Hepatocyte (in vitro differentiated cells): ENCODE data around the gene PSMG4. TPM values are rescaled to one million over a fixed set of nuclear protein-coding genes. Genes with fewer than 3 reads are reported as not detected.

Experiments used
- DNase-seq: peaks from one replicate; pipeline ENCODE4 v3.0.0-alpha.2; 2016; ENCODE audit warnings: low spot score
- H2AFZ ChIP-seq: fragments of 200-600 bp; sonication (generic); 2 replicates; pipeline ENCODE4 v1.6.0; 2016; ENCODE audit warnings: antibody characterized with exemption, mild to moderate bottlenecking
- H3K27ac ChIP-seq: fragments of 200-600 bp; sonication (generic); 2 replicates; pipeline ENCODE4 v1.5.1; 2016; ENCODE audit warnings: mild to moderate bottlenecking
- H3K27me3 ChIP-seq: fragments of 200-600 bp; sonication (generic); 2 replicates; pipeline ENCODE4 v1.6.1; 2016
- H3K36me3 ChIP-seq: fragments of 200-600 bp; sonication (generic); replicated peaks from 2 replicates; pipeline ENCODE4 v1.5.1; 2016; ENCODE audit warnings: low read depth; ENCODE audit not compliant: insufficient read depth
- H3K4me1 ChIP-seq: fragments of 200-600 bp; sonication (generic); 2 replicates; pipeline ENCODE4 v1.5.1; 2016; ENCODE audit warnings: mild to moderate bottlenecking, moderate library complexity; ENCODE audit not compliant: insufficient read depth
- H3K4me2 ChIP-seq: fragments of 200-600 bp; sonication (generic); 2 replicates; pipeline ENCODE4 v1.6.0; 2016
- H3K4me3 ChIP-seq: fragments of 200-600 bp; sonication (generic); 2 replicates; pipeline ENCODE4 v1.5.1; 2016; ENCODE audit warnings: mild to moderate bottlenecking
- H3K79me2 ChIP-seq: fragments of 200-600 bp; sonication (generic); 2 replicates; pipeline ENCODE4 v1.6.0; 2017; ENCODE audit warnings: mild to moderate bottlenecking
- H3K9me2 ChIP-seq: fragments of 200-600 bp; sonication (generic); replicated peaks from 2 replicates; pipeline ENCODE4 v1.6.0; 2017; ENCODE audit warnings: mild to moderate bottlenecking; ENCODE audit not compliant: insufficient read depth
- H3K9me3 ChIP-seq: fragments of 200-600 bp; sonication (generic); 2 replicates; pipeline ENCODE4 v1.5.1; 2016; ENCODE audit warnings: low read depth, mild to moderate bottlenecking
- H4K20me1 ChIP-seq: fragments of 200-600 bp; sonication (generic); 2 replicates; pipeline ENCODE4 v1.6.0; 2016; ENCODE audit warnings: mild to moderate bottlenecking; ENCODE audit not compliant: insufficient read depth, poor library complexity, severe bottlenecking
- CTCF ChIP-seq: fragments of 200-600 bp; sonication (generic); IDR thresholded peaks from 2 replicates; pipeline ENCODE4 v1.5.1; 2016; ENCODE audit warnings: antibody characterized with exemption, mild to moderate bottlenecking; ENCODE audit not compliant: poor library complexity
- EZH2 ChIP-seq: fragments of 200-600 bp; sonication (generic); IDR thresholded peaks from 2 replicates; pipeline ENCODE4 v1.6.1; 2016; ENCODE audit warnings: antibody characterized with exemption, mild to moderate bottlenecking, borderline replicate concordance
- EZH2phosphoT487 ChIP-seq: fragments of 200-600 bp; sonication (generic); IDR thresholded peaks from one replicate; pipeline ENCODE4 v1.6.1; 2018; ENCODE audit warnings: antibody characterized with exemption, mild to moderate bottlenecking, low read depth, moderate library complexity; ENCODE audit not compliant: unreplicated experiment, severe bottlenecking
- WGBS: methylation state at CpG from one replicate; pipeline ENCODE4 v1.1.6; 2016; ENCODE audit warnings: low lambda C conversion rate; ENCODE audit errors: missing lambda C conversion rate; 5-methylcytosine and 5-hydroxymethylcytosine counted together
- polyA plus RNA-seq: library from polyadenylated mRNA; unstranded; fragments of >200 nt; fragmentation: Nextera tagmentation; extraction: Ambion mirVana; gene quantifications from 2 replicates; pipeline ENCODE4 v1.2.1, GENCODE V29; 2016
- total RNA-seq: library from RNA; depleted of rRNA; stranded (reverse); fragments of >200 nt; gene quantifications from 2 replicates; pipeline ENCODE4 v1.2.3, GENCODE V29; 2014

The PSMG4 gene
- total and polyA plus RNA-seq, 2 experiments from 2014 or later = 15.5 to 26.4 TPM

DNA sequence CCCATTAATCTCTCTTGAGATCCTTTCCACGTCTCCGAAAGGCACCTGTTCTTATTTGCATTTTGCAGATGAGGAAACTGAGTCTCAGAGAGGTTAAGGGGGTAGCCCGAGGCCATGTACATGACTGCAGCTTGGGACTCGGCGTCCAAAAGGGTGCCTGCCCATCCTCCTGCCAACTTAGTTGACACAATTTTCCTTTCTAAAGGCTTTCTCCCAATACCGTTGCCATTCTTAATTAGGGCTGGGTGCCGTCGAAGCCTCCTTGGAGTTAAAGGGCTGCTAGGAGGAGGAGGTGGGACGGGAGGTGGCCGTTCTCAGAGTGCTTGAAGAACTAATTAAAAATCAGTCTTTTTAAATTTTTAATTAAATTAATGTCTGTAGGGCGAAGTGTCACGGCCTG is 546 bp upstream of the PSMG4 start:
- 78% methylated on average over 12 of the region's 12 CpGs for WGBS
- H3K9me2 ChIP-seq = no peaks in the 10 kb centered on the region
- H3K79me2 ChIP-seq = peaks cover 38% of the 10 kb centered on the region
- H3K27ac ChIP-seq = no peak overlapping the region
- TF ChIP-seq CTCF = no peak
- TF ChIP-seq EZH2phosphoT487 = no peak
- no peak for TF ChIP-seq EZH2
- peak overlapping the region; percentile 61 for H2AFZ ChIP-seq
- H3K4me3 ChIP-seq = no peak overlapping the region
- peak overlapping the region; percentile 81 for H3K4me2 ChIP-seq
- no peaks in the 10 kb centered on the region for H3K27me3 ChIP-seq
- H4K20me1 ChIP-seq = no peaks in the 10 kb centered on the region
- no peaks in the 10 kb centered on the region for H3K9me3 ChIP-seq
- H3K36me3 ChIP-seq = no peaks in the 10 kb centered on the region
- H3K4me1 ChIP-seq = peaks cover 10% of the 10 kb centered on the region
- DNase-seq = no peak

DNA sequence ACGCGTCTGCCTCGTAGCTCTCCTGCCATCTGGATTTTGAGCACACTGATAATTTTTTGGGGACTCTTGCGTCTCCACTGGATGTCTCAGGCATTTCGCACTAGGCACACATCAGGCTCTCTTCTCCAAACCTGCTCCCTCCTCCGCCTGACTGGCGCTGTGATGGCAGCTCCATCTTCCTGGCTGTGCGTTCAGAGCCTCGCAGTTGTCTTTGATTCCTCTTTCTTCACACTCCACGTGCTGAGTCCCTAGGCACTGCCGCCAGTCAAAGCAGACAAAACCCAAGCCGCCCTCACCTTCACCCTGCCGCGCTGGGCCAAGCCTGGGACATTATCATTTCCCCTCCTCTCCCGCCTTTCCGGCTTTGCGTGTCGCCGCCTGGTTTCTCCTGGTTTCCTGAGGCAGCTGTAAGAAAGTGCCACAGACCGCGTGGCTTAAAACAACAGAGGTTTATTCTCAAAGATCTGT is 778 bp downstream of the PSMG4 start:
- Histone ChIP-seq H3K9me2 (no peaks in the 10 kb centered on the region), H2AFZ (peak overlapping the region; percentile 70), H3K4me3 (peak overlapping the region; percentile 95), H3K27me3 (no peaks in the 10 kb centered on the region), H3K79me2 (peaks cover 40% of the 10 kb centered on the region), H4K20me1 (no peaks in the 10 kb centered on the region), H3K27ac (peak overlapping the region; percentile 74), H3K9me3 (no peaks in the 10 kb centered on the region), H3K4me1 (peaks cover 10% of the 10 kb centered on the region), H3K4me2 (peak overlapping the region; percentile 81), H3K36me3 (no peaks in the 10 kb centered on the region)
- no peak for TF ChIP-seq EZH2
- no peak for TF ChIP-seq EZH2phosphoT487
- no peak for TF ChIP-seq CTCF
- 1% methylated on average over 21 of the region's 21 CpGs for WGBS
- DNase-seq = peak; percentile 55

DNA sequence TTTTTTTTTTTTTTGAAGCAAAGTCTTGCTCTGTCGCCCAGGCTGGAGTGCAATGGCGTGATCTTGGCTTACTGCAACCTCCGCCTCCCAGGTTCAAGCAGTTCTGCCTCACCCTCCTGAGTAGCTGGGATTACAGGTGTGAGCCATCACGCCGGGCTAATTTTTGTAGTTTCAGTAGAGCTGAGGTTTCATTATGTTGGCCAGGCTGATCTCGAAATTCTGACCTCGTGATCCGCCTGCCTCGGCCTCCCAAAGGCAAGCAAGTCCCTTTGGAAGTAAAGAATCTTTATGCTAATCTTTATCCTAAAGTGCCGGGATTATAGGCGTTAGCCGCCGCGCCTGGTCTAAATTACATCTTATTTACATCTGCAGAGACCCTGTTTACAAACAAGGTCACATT is 1.5 kb downstream of the PSMG4 start:
- WGBS = 81% methylated on average over 13 of the region's 14 CpGs
- peak overlapping the region; percentile 81 for H3K4me2 ChIP-seq

More for the DNA sequence above, 1.5 kb downstream of the PSMG4 start:
- Histone ChIP-seq H3K9me2 (no peaks in the 10 kb centered on the region), H4K20me1 (no peaks in the 10 kb centered on the region), H3K79me2 (peaks cover 40% of the 10 kb centered on the region), H3K27ac (no peak overlapping the region), H3K27me3 (no peaks in the 10 kb centered on the region), H3K36me3 (no peaks in the 10 kb centered on the region), H3K4me1 (peaks cover 10% of the 10 kb centered on the region), H3K4me3 (no peak overlapping the region), H3K9me3 (no peaks in the 10 kb centered on the region), H2AFZ (no peak overlapping the region)
- TF ChIP-seq EZH2phosphoT487 = no peak
- no peak for TF ChIP-seq CTCF
- no peak for TF ChIP-seq EZH2
- no peak for DNase-seq
